BE2C (cell line): ENCODE data around the gene TRPM2.

Experiments used
- DNase-seq: peaks from one replicate; pipeline ENCODE4 v3.0.0-alpha.2; 2020
- H3K27me3 ChIP-seq: fragments of 250-450 bp; sonication (Bioruptor Pico); 2 replicates; pipeline ENCODE4 v1.5.1; 2020; ENCODE audit warnings: mild to moderate bottlenecking
- H3K36me3 ChIP-seq: fragments of 250-450 bp; sonication (Bioruptor Pico); 2 replicates; pipeline ENCODE4 v1.5.1; 2020; ENCODE audit warnings: mild to moderate bottlenecking
- H3K4me1 ChIP-seq: fragments of 250-450 bp; sonication (Bioruptor Pico); 2 replicates; pipeline ENCODE4 v1.5.1; 2020
- H3K4me3 ChIP-seq: 2 replicates; pipeline ENCODE4 v1.5.1; 2011; ENCODE audit warnings: low read depth, low read length
- H3K9me3 ChIP-seq: fragments of 250-450 bp; sonication (Bioruptor Pico); 2 replicates; pipeline ENCODE4 v1.5.1; 2020
- TF ChIP-seq, protein P1 (sequence below): IDR thresholded peaks from 2 replicates; pipeline ENCODE4 v1.5.1; 2012; ENCODE audit warnings: mild to moderate bottlenecking, low read depth, low read length

The TRPM2 gene

DNA sequence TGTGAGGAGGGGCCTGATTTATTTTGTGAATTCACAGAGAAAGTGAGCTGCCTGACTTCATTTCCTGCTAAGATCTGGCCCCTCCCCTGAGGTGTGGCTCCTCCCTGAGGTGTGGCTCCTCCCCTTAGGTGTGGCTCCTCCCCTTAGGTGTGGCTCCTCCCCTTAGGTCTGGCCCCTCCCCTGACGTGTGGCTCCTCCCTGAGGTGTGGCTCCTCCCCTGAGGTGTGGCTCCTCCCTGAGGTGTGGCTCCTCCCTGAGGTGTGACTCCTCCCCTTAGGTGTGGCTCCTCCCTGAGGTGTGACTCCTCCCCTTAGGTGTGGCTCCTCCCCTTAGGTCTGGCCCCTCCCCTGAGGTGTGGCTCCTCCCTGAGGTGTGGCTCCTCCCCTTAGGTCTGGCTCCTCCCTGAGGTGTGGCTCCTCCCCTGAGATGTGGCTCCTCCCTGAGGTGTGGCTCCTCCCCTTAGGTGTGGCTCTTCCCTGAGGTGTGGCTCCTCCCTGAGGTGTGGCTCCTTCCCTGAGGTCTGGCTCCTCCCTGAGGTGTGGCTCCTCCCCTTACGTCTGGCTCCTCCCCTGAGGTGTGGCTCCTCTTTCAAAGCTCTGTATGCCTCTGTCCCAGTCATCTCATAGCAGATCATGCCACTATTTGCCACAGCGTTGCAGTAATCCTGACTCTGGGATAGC is 75.0 kb downstream of the TRPM2 start:
- H3K4me1 ChIP-seq: no peaks in the 10 kb centered on the region
- no peak for DNase-seq
- no peak overlapping the region for H3K4me3 ChIP-seq
- TF ChIP-seq, protein P1, sequence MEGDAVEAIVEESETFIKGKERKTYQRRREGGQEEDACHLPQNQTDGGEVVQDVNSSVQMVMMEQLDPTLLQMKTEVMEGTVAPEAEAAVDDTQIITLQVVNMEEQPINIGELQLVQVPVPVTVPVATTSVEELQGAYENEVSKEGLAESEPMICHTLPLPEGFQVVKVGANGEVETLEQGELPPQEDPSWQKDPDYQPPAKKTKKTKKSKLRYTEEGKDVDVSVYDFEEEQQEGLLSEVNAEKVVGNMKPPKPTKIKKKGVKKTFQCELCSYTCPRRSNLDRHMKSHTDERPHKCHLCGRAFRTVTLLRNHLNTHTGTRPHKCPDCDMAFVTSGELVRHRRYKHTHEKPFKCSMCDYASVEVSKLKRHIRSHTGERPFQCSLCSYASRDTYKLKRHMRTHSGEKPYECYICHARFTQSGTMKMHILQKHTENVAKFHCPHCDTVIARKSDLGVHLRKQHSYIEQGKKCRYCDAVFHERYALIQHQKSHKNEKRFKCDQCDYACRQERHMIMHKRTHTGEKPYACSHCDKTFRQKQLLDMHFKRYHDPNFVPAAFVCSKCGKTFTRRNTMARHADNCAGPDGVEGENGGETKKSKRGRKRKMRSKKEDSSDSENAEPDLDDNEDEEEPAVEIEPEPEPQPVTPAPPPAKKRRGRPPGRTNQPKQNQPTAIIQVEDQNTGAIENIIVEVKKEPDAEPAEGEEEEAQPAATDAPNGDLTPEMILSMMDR: no peak
- no peaks in the 10 kb centered on the region for H3K36me3 ChIP-seq
- H3K9me3 ChIP-seq: no peaks in the 10 kb centered on the region
- no peaks in the 10 kb centered on the region for H3K27me3 ChIP-seq

DNA sequence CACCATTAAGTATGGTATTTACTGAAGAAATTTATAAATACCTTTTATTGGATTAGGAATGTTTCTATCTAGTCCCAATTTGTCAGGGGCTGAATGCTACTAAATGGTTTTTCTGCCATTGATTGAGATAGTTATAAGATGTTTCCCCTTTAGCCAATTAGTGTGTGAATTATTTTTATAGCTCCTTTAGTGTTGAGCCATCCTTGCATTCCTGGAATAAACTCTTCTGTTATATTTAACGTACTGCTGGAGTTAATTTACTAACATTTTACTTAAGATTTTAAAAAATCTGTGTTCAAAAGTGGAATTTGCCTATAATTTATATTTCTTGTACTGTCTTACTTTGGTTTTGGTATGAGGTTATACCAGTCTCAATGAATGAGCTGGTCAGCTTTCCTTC is 76.5 kb downstream of the TRPM2 start:
- H3K27me3 ChIP-seq: no peaks in the 10 kb centered on the region
- no peaks in the 10 kb centered on the region for H3K36me3 ChIP-seq
- H3K4me1 ChIP-seq: no peaks in the 10 kb centered on the region
- TF ChIP-seq, protein P1: no peak
- H3K4me3 ChIP-seq: no peak overlapping the region
- H3K9me3 ChIP-seq: no peaks in the 10 kb centered on the region
- DNase-seq: no peak

DNA sequence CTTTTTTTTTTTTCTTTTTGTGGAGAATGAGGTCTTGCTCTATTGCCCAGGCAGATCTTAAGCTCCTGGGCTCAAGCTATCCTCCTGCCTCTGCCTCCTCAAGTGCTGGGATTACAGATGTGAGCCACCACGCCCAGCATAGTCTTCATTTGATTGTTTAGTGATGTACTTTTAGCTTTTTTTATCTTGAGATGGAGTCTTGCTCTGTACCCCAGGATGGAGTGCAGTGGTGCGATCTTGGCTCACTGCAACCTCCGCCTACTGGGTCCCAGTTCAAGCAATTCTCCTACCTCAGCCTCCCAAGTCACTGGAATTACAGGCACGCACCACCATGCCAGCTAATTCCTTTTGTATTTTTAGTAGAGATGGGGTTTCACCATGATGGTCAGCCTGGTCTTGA is 77.9 kb downstream of the TRPM2 start:
- TF ChIP-seq, protein P1: no peak
- no peaks in the 10 kb centered on the region for H3K9me3 ChIP-seq

DNA sequence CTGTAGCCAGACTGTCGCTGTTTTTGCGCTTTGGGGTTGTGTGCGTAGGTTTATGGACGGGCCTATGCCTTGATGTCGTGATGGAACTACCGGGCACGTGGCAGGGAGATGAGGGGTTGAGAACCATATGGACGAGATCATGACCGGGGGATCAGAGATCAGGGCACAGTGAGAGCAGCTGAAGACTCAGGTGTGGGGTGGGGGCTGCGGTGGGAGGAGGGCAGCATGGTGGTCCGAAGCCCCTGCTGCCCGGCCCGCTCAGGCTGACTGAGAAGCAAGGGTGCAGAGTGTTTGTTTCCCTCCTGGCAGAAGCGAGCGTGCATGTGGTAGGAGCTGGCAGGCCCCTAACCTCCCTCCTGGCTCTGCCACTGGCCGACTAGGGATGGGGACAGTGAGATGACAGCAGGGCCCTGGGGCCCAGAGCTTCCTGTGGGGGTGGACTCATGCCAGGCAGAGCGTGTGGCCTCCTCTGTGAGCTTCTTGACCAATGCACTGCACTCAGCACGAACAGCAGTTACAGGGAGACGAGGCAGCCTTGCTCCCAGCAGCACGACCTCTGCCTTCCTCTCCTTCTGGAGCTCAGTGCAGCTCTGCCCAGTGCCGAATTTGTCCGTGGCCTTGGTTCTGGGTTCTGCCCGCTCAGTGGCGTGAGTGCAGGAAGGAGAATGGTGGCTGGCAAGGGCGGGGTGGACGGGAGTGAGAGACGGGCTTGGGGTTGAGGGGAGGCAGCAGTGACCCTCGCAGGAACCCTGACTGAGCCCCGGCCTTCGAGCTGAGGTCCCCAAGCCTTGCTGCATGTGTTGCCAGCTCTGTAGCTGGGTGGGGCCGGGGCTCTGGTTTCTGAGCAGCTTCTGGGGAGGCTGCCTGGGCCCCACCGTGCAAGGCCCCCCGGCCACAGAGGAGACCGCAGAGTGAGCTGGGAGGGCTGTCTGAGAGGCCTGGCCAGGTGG is 79.7 kb downstream of the TRPM2 start:
- TF ChIP-seq, protein P1: no peak
- DNase-seq: no peak
- Histone ChIP-seq H3K4me1 (no peaks in the 10 kb centered on the region), H3K9me3 (no peaks in the 10 kb centered on the region), H3K27me3 (no peaks in the 10 kb centered on the region), H3K36me3 (no peaks in the 10 kb centered on the region), H3K4me3 (no peak overlapping the region)

More for the DNA sequence above, 77.9 kb downstream of the TRPM2 start:
- no peaks in the 10 kb centered on the region for H3K4me1 ChIP-seq
- no peaks in the 10 kb centered on the region for H3K27me3 ChIP-seq
- no peak for DNase-seq
- H3K4me3 ChIP-seq: no peak overlapping the region
- H3K36me3 ChIP-seq: no peaks in the 10 kb centered on the region

DNA sequence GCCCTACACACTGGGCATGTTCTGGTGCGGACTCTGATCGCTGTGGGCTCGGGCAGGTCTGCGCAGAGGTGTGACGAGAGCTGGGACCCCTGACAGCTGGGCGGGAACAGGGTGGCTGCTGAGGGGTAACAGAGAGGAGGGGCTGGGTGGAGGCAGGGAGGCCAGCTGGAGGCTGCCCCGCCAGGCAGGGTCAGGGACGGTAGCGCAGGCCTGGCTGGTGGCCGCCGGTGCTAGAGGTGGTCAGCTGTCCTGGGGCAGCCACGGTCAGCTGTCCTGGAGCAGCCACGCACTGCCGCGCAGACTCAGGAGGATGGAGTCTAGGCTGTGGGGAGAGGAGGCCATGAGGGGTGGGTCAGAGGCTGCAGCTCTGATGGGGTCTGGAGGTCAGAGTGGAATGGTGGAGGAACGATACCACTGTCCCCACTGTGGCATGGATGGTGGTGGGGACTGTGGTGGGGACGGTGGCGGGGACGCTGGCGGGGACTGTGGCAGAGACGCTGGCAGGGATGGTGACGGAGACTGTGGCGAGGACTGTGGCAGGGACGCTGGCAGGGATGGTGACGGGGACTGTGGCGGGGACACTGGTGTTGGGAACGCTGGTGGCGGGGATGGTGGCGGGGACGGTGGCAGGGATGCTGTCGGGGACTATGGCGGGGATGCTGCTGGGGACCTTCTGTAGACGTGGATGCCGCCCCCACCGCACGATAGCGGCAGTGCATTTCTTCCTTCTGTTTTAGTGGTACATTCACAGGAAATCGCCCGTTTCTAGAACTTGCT is 80.6 kb downstream of the TRPM2 start:
- H3K27me3 ChIP-seq: no peaks in the 10 kb centered on the region
- no peak for DNase-seq
- no peak overlapping the region for H3K4me3 ChIP-seq
- H3K36me3 ChIP-seq: no peaks in the 10 kb centered on the region
- H3K9me3 ChIP-seq: no peaks in the 10 kb centered on the region
- TF ChIP-seq, protein P1: no peak
- no peaks in the 10 kb centered on the region for H3K4me1 ChIP-seq
